Mucosa of descending colon (tissue), 3 donors: Measurements from ENCODE around the gene ARID3C. TPM values are rescaled to one million over a fixed set of nuclear protein-coding genes. Genes with fewer than 3 reads are reported as not detected.
A peak's percentile ranks its signal among the peaks of the same experiment; 100 is the strongest.
"Not testable (repeated sequence)": the region's sequence is repeated elsewhere in the genome, so short reads cannot be mapped to it uniquely, and the experiment has no call there.

Source experiments
- ATAC-seq: fragments of 200-7000 bp; cut with Tn5 transposase; one replicate; pipeline ENCODE4 v1.9.1; 2020; ENCODE audit warnings: mild to moderate bottlenecking, moderate library complexity
- DNase-seq, 3 donors: peaks; one replicate each; pipeline ENCODE4 v3.0.0-alpha.2; 2020
- H3K36me3 ChIP-seq: fragments of 200-600 bp; one replicate; pipeline ENCODE4 v1.8.0; 2021; ENCODE audit warnings: low read depth, mild to moderate bottlenecking
- H3K4me1 ChIP-seq: fragments of 200-600 bp; one replicate; pipeline ENCODE4 v1.8.0; 2021; ENCODE audit warnings: low read depth, mild to moderate bottlenecking
- H3K4me3 ChIP-seq: fragments of 200-600 bp; one replicate; pipeline ENCODE4 v1.8.0; 2021; ENCODE audit warnings: mild to moderate bottlenecking
- H3K9me3 ChIP-seq: fragments of 200-600 bp; one replicate; pipeline ENCODE4 v1.8.0; 2021; ENCODE audit warnings: mild to moderate bottlenecking
- CTCF ChIP-seq: fragments of 200-600 bp; IDR thresholded peaks from one replicate; pipeline ENCODE4 v1.8.0; 2022; ENCODE audit warnings: antibody characterized with exemption, mild to moderate bottlenecking
- intact Hi-C, 2 donors: fragments of 100-400 bp; cut with DNase I in 1 of 2; cut with micrococcal nuclease in 1 of 2; formaldehyde crosslinking; loops; one replicate each; pipeline versions ENCODE4 v1.11.0 to v1.11.1; 2022; cut with DNase I, micrococcal nuclease
- total RNA-seq, 3 donors: library from RNA; stranded (reverse); fragmentation: NEBNext Ultra II Directional in 2 of 3; extraction: Animal tissue kit (Norgen Biotek cat#: 25700) in 2 of 3; gene quantifications; one replicate each; pipeline versions ENCODE4 v1.2.1 to v1.2.4, GENCODE V29; 2021 to 2023
- donor health status: DM: no; HTN: no; CAD: no; lungs with moderate emphysema.
- donor health status: DM: no; HTN: no; CAD: no.
- donor health status: DM: no; HTN: yes; CAD: no.

The ARID3C gene
- total RNA-seq, 3 donors from 2014 or later: not detected

GRCh38 chr9:34644766-34645314, 16.0 kb upstream of the ARID3C start:
- Histone ChIP-seq H3K36me3 (no peaks in the 10 kb centered on the region), H3K9me3 (no peaks in the 10 kb centered on the region), H3K4me3 (no peak overlapping the region), H3K4me1 (peaks cover 17% of the 10 kb centered on the region)
- no peak for DNase-seq
- TF ChIP-seq CTCF: no peak
- intact Hi-C loops: no loop called here
- no peak for ATAC-seq

- Histone ChIP-seq H3K36me3 (no peaks in the 10 kb centered on the region), H3K9me3 (no peaks in the 10 kb centered on the region), H3K4me1 (peaks cover 9% of the 10 kb centered on the region), H3K4me3 (no peak overlapping the region)
- DNase-seq: no peak
- intact Hi-C loops: no loop called here
- TF ChIP-seq CTCF: no peak
- no peak for ATAC-seq
These were observed 13.8 kb upstream of the ARID3C start for GRCh38 chr9:34642679-34643078.

- H3K36me3 ChIP-seq, intact Hi-C loops, H3K4me3 ChIP-seq, DNase-seq, ATAC-seq, H3K9me3 ChIP-seq: not testable (repeated sequence)
- peaks cover 11% of the 10 kb centered on the region for H3K4me1 ChIP-seq
These were observed 10.5 kb upstream of the ARID3C start for GRCh38 chr9:34639322-34639721.

- H3K36me3 ChIP-seq: no peaks in the 10 kb centered on the region
- no peak for TF ChIP-seq CTCF
- H3K4me3 ChIP-seq: peak overlapping the region; percentile 38
- DNase-seq (no peak), ATAC-seq (no peak)
- peaks cover 11% of the 10 kb centered on the region for H3K4me1 ChIP-seq
- intact Hi-C loops: no loop called here
- no peaks in the 10 kb centered on the region for H3K9me3 ChIP-seq
These were observed 9.2 kb upstream of the ARID3C start for GRCh38 chr9:34638138-34638445.

GRCh38 chr9:34637356-34638137, 8.7 kb upstream of the ARID3C start, which contains the start of gene SIGMAR1:
Gene SIGMAR1, minus strand, starts transcription at chr9:34637787. Its CDS starts 90 bp downstream, at chr9:34637697.
- ATAC-seq (peak; percentile 98), DNase-seq (peak; percentile 95 to 97 (median 95))
- Histone ChIP-seq H3K9me3 (no peaks in the 10 kb centered on the region), H3K4me1 (peaks cover 11% of the 10 kb centered on the region), H3K4me3 (peak within 1 kb of the TSS; percentile 38), H3K36me3 (no peaks in the 10 kb centered on the region)
- peak; percentile 23 for TF ChIP-seq CTCF
- intact Hi-C loops: no loop called here

GRCh38 chr9:34636791-34637355, 8.0 kb upstream of the ARID3C start:
- intact Hi-C loops: no loop called here
- Histone ChIP-seq H3K4me1 (peaks cover 11% of the 10 kb centered on the region), H3K9me3 (no peaks in the 10 kb centered on the region), H3K4me3 (peak overlapping the region; percentile 38), H3K36me3 (no peaks in the 10 kb centered on the region)
- DNase-seq (no peak), ATAC-seq (no peak)
- TF ChIP-seq CTCF: no peak
